NOMO-1 treated with dmso at 0.1 percent for 144 hours (cell line): ENCODE measurements around the gene ZNF503.

Experiments used
- DNase-seq: peaks from one replicate; lab custom pipeline; 2025; ENCODE audit not compliant: unreplicated experiment; lab: John Stamatoyannopoulos, UW

Gene ZNF503

GRCh38 chr10:75401569-75402485, at the start of gene ZNF503:
Gene ZNF503 (minus strand): TSS chr10:75401764. CDS start chr10:75401419, 345 bp downstream.
- peak; percentile 99 for DNase-seq

- no peak for DNase-seq
Observed at GRCh38 chr10:75450644-75451640, 49.4 kb upstream of the ZNF503 start.

GRCh38 chr10:75450075-75450445, 48.5 kb upstream of the ZNF503 start:
- DNase-seq = no peak

DNA sequence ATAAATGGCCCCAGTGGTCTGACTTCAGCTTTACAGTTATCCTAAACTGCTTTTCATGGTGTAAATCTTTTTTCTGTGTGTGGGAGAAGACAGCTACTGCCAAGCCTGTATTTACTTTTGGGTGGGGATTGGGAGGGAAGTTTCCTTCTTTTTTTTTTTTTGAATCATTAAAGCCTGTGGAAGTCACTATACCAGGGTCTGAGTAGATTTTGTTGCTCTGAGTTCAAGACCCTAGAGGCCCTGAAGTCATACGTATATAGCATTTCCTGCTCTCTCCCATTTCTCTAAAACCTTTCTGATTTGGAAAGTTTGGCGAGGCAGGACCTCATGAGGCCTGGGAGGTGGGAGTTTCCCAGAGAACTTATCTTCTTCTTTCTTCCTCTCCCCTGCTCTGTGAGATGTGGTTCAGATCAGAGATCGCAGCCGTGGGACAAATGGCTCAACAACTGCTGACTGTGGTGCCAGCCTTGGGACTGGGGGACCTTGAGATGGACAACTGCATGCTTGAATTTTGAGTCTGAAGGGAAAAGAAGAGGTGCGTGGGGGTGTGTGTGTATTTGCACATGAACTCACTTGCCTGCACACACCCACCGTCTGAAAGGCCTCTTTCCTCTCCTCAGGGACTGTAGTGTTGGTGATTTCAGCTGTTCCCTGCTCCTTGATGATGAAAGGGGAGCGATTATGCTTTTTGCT, 48.0 kb upstream of the ZNF503 start:
- DNase-seq = no peak

DNA sequence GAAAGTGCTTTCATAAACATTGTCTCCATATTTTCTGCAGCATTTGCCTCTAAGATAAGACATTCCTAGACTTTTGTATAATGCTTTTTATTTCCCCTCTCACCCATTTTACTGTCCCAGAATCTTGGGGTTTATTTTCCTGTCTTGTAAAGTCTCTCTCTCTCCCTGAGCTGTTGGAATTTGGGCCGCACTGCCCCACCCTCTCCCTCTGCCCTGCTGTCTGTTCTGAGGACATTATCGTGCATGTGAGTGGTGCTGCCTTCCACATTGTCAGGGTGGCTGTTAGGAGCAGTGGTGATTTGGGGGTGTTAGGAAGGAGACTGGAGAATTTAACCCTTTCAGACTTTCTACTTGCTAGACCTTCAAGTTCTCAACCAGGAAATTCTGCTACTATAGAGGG, 46.6 kb upstream of the ZNF503 start:
- DNase-seq = no peak

GRCh38 chr10:75446508-75446907, 44.9 kb upstream of the ZNF503 start:
- no peak for DNase-seq

DNA sequence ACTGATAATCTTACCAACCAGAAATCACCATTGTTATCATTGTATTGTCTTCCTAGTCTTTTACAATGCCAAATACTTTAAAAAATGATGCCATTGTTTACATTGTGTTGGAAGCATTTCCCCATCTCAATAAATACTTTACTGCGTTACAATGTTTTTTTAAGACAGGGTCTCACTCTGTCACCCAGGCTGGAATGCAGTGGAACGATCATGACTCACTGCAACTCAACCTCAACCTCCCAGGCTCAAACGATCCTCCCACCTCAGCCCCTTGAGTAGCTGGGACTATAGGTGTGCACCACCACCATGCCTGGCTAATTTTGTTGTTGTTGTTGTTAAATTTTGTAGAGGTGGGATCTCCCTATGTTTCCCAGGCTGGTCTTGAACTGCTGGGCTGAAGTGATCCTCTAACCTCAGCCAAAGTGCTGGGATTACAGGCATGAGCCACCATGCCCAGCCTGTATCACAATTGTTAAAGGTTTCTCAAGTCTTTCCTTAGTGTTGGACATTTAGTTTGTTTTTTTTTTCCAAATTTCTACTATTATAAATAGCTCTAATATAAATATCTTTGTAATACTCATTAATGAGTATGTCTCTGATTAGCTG, 43.3 kb upstream of the ZNF503 start:
- no peak for DNase-seq

DNA sequence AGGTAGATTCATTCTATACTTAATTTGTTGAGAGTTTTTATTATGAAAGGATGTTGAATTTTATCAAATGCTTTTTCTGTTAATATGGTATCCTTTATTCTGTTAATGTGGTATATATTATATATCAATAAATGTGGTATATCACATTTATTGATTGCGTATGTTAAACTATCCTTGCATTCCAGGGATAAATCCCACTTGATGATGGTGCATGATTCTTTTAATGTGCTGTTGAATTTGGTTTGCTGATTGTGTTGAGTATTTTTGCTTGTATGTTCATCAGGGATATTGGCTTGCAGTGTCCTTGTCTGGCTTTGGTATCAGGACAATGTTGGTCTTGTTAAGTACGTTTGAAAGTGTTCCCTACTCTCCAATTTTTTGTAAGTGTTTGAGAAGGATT, 41.8 kb upstream of the ZNF503 start:
- no peak for DNase-seq

- DNase-seq = no peak
Observed at GRCh38 chr10:75441682-75442081, 40.1 kb upstream of the ZNF503 start.

GRCh38 chr10:75441196-75441595, 39.6 kb upstream of the ZNF503 start:
- DNase-seq = no peak

DNA sequence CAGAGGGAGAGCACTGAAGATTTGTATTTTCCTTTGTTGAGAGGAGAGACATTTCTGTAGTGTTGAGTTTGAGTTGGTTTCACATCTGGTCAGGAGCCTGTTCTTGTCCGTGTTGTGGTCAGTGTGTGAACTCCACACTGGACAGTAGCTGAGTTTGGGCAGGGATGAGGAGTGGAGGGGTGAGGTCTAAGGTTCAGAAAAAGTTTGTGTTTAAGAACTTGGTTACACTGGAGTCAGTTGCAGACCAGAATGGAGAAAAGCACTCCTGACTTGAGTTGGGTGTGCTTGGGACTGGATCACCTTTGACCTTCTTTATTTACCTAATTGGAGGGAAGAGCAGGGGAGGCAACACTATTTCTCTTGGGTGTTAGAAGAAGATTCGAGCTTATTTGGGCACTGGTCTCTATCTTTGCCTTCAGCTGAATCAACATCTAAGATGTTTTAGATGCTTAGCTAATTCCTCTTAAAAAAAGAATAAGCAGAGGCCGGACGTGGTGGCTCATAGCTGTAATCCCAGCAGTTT, 38.8 kb upstream of the ZNF503 start:
- no peak for DNase-seq

DNA sequence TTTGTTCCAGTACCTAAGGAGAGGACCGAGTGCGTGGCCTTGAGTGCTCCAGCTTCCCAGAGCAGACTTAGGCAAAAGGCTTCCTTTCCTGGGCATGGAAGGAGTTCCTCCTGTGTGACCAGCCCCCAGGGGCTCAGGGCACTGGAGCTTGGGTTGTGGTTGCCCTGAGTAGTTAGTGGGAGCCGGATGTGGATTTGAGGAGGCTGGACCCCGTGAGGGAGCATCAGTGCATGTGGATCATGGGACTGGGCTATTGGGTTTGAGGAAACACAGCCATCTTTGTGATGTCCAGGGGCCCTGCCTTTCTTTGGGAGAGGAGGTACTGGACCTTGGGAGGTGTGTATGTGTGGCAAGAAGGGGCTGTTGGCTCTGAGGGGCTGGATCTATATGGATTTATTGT, 38.2 kb upstream of the ZNF503 start:
- DNase-seq = no peak

- no peak for DNase-seq
Observed at GRCh38 chr10:75438275-75438674, 36.7 kb upstream of the ZNF503 start.

- no peak for DNase-seq
Observed at GRCh38 chr10:75437693-75438092, 36.1 kb upstream of the ZNF503 start.

DNA sequence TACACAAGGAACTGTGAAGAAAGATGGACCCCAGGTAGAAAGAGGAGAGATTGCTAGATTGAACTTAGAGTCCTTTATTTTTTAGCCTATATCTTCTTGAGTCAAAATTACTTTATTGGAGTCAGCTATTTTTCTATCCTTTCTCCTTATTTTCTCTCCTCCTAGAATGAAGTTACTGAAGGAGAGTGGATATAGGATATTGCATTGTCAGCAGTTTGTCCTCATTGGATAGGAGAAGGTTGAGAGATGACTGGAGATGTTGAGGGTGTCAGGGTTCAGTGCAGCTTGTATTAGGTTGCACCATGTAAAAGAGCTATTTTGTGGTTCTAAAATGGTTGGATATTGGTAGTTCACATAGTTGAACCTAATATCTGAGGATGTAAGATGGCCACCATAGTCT, 35.3 kb upstream of the ZNF503 start:
- DNase-seq = no peak

DNA sequence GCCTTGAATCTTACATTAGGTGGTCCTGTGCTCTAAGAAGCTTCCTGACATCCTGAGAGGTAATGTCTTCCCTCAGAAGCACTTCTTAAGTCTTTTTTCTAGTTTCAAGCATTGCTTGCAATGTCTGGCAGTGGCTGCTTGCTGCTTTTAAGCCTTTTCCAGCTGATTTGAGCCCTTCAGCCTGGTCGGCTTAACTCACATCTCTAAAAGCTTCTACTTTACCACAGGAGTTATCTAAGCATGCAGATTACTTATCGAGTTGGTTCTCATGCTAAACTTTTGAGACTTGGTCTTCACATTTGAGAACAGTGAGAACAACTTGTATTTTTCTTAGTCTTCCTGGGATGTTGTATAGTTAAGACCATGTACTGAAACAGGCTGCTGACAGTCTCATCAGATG, 33.7 kb upstream of the ZNF503 start:
- DNase-seq = no peak

GRCh38 chr10:75434291-75434690, 32.7 kb upstream of the ZNF503 start:
- no peak for DNase-seq

DNA sequence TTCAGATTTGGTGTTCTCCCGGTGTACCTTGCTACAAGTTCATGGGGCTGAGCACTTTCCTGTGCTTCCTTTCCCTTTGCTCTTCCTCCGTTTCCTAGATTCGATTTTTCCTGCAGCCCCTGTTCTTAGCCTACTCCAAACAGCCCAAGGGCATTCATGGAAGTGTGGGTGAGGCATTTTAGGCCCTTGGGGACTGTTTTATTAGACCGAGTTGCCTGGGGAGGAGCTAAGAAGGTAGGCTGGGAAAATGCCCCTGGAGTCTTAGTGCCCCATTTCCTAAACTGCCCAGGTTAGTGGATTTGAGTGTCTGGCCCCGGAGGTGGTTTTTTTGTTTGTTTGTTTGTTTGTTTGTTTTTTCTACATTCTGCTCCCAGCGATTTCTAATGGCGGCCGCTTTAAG, 31.7 kb upstream of the ZNF503 start:
- no peak for DNase-seq

DNA sequence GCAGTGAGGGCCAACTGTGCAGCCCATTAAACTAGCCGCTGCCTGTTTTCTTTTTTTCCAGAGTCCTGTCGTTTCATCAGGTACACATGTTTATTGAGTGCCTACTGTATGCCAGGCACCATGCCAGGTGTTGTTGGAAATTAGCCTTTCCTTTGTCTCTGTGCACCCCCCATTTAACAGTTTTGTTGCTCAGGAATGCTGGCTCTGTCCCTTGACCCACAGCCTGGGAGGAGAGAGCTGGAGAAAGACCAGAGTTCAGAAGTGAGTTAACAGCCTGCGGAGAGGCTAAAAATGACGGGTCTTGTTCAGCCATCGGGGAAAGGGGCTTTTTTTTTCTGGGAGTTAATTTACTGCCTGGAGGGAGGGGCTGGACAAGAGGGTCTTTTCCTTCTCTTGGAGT, 31.2 kb upstream of the ZNF503 start:
- DNase-seq = no peak

DNA sequence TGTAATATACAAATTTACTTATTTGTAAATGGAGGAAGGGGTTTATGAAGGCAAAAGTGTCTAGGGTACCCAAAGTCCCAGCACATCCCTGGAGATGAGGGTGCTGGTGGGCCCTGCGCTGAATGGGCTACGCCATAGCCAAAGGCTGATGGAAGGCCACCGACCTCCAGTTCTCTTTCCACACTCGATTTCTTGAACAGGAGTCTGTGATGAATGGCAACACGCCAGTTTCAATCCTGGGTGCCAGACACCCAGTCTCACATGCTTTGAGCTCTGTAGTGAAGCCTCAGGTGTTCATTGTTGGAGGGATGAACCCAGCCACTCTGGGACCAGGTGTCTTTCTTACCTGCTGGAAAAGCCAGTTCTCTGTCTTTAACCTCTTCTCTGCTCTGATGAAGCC, 30.6 kb upstream of the ZNF503 start:
- no peak for DNase-seq
